GM06990 (cell line): ENCODE data around the gene ZNF771.

ENCODE experiments used
- DNase-seq: peaks from one replicate; pipeline ENCODE4 v3.0.0-alpha.2; 2011; ENCODE audit not compliant: insufficient read length; ENCODE audit errors: extremely low read depth
- H3K27me3 ChIP-seq: replicated peaks from 2 replicates; pipeline ENCODE4 v1.6.0; 2011; ENCODE audit warnings: low read length; ENCODE audit not compliant: control insufficient read depth, insufficient read depth
- H3K36me3 ChIP-seq: 2 replicates; pipeline ENCODE4 v1.5.1; 2011; ENCODE audit warnings: low read length; ENCODE audit not compliant: control insufficient read depth, insufficient read depth
- H3K4me3 ChIP-seq: replicated peaks from 2 replicates; pipeline ENCODE4 v1.5.1; 2011; ENCODE audit warnings: low read depth, mild to moderate bottlenecking, control low read depth, low read length
- CTCF ChIP-seq: IDR thresholded peaks from 2 replicates; pipeline ENCODE4 v1.5.1; 2011; ENCODE audit warnings: low read length, control low read depth, mild to moderate bottlenecking, inconsistent platforms; ENCODE audit not compliant: insufficient read depth, poor library complexity, severe bottlenecking

The ZNF771 gene

GRCh38 chr16:30399435-30400186 is 7.8 kb upstream of the ZNF771 start:
- Histone ChIP-seq H3K4me3 (peak overlapping the region; percentile 64), H3K36me3 (peaks cover 4% of the 10 kb centered on the region), H3K27me3 (no peaks in the 10 kb centered on the region)
- TF ChIP-seq CTCF: no peak
- DNase-seq: no peak

- no peak for DNase-seq
- Histone ChIP-seq H3K36me3 (peaks cover 4% of the 10 kb centered on the region), H3K27me3 (no peaks in the 10 kb centered on the region), H3K4me3 (no peak overlapping the region)
- no peak for TF ChIP-seq CTCF
Observed at GRCh38 chr16:30401768-30402425, 5.5 kb upstream of the ZNF771 start.

- H3K36me3 ChIP-seq: no peaks in the 10 kb centered on the region
- H3K4me3 ChIP-seq: peak overlapping the region; percentile 75
- no peaks in the 10 kb centered on the region for H3K27me3 ChIP-seq
- no peak for DNase-seq
- TF ChIP-seq CTCF: no peak
Observed at GRCh38 chr16:30406795-30407101, 658 bp upstream of the ZNF771 start.

GRCh38 chr16:30407804-30408534 is 563 bp downstream of the ZNF771 start:
- peak overlapping the region; percentile 75 for H3K4me3 ChIP-seq
- H3K36me3 ChIP-seq: no peaks in the 10 kb centered on the region
- H3K27me3 ChIP-seq: no peaks in the 10 kb centered on the region
- DNase-seq: no peak
- no peak for TF ChIP-seq CTCF

GRCh38 chr16:30409125-30410060 is 2.0 kb downstream of the ZNF771 start:
- Histone ChIP-seq H3K27me3 (no peaks in the 10 kb centered on the region), H3K36me3 (no peaks in the 10 kb centered on the region; the same call in 1 of the 2 replicates), H3K4me3 (no peak overlapping the region)
- TF ChIP-seq CTCF: peak; percentile 98
- DNase-seq: peak; percentile 80
